CD8-positive, alpha-beta memory T cell (primary cell): ENCODE data around the gene GRIP1. TPM values are rescaled to one million over a fixed set of nuclear protein-coding genes. Genes with fewer than 3 reads are reported as not detected.

Experiments
- CTCF ChIA-PET: fragments of 350-600 bp; sonication (Branson Sonifier 250); formaldehyde crosslinking; loops from one replicate; lab custom pipeline; 2021; ENCODE audit warnings: antibody characterized with exemption; lab: Charles Lee
- POLR2A ChIA-PET: fragments of 350-600 bp; sonication (Branson Sonifier 250); formaldehyde crosslinking; loops from one replicate; lab custom pipeline; 2021; ENCODE audit warnings: antibody characterized with exemption; lab: Charles Lee
- DNase-seq, 5 donors: peaks; one replicate each; pipeline versions ENCODE4 v3.0.0 to v3.0.0-alpha.2; 2020 to 2022; ENCODE audit warnings: mixed read lengths in 1 of 5
- H3K27ac ChIP-seq: one replicate; pipeline ENCODE4 v1.7.0; 2013; ENCODE audit warnings: low read depth, mild to moderate bottlenecking, low read length, moderate library complexity
- H3K27me3 ChIP-seq: 2 replicates; pipeline ENCODE4 v1.7.0; 2013; ENCODE audit warnings: low read length, mild to moderate bottlenecking; ENCODE audit not compliant: insufficient read depth, poor library complexity, severe bottlenecking
- H3K36me3 ChIP-seq: 2 replicates; pipeline ENCODE4 v1.7.0; 2013; ENCODE audit warnings: mild to moderate bottlenecking, low read length, moderate library complexity; ENCODE audit not compliant: insufficient read depth
- H3K4me1 ChIP-seq: 2 replicates; pipeline ENCODE4 v1.7.0; 2013; ENCODE audit warnings: mild to moderate bottlenecking, low read length, moderate library complexity; ENCODE audit not compliant: insufficient read depth
- H3K4me3 ChIP-seq: 2 replicates; pipeline ENCODE4 v1.7.0; 2013; ENCODE audit warnings: mild to moderate bottlenecking, low read length
- H3K9me3 ChIP-seq: 2 replicates; pipeline ENCODE4 v1.7.0; 2013; ENCODE audit warnings: mild to moderate bottlenecking, low read length
- H3K27ac Mint-ChIP-seq, 8 donors: one replicate each; pipeline ENCODE4 v1.8.0; 2020 to 2021; ENCODE audit warnings: mixed read lengths in 8 of 8, mild to moderate bottlenecking in 6 of 8, inconsistent platforms in 3 of 8, moderate library complexity in 3 of 8
- H3K27me3 Mint-ChIP-seq, 2 donors: one replicate each; pipeline ENCODE4 v1.8.0; 2020 to 2021; ENCODE audit warnings: mixed read lengths in 2 of 2, mild to moderate bottlenecking in 1 of 2, moderate library complexity in 1 of 2
- H3K36me3 Mint-ChIP-seq, 3 donors: one replicate each; pipeline ENCODE4 v1.8.0; 2020 to 2021; ENCODE audit warnings: mixed read lengths in 3 of 3, inconsistent platforms in 1 of 3, mild to moderate bottlenecking in 1 of 3
- H3K4me1 Mint-ChIP-seq, 3 donors: one replicate each; pipeline ENCODE4 v1.8.0; 2020 to 2021; ENCODE audit warnings: mixed read lengths in 3 of 3, inconsistent platforms in 1 of 3, mild to moderate bottlenecking in 1 of 3
- H3K4me3 Mint-ChIP-seq, 7 donors: one replicate each; pipeline ENCODE4 v1.8.0; 2020 to 2021; ENCODE audit warnings: mixed read lengths in 7 of 7, mild to moderate bottlenecking in 6 of 7, moderate library complexity in 4 of 7, inconsistent platforms in 2 of 7
- H3K9me3 Mint-ChIP-seq, 5 donors: one replicate each; pipeline ENCODE4 v1.8.0; 2020 to 2022; ENCODE audit warnings: mixed read lengths in 5 of 5, mild to moderate bottlenecking in 3 of 5, moderate library complexity in 2 of 5, inconsistent platforms in 1 of 5
- polyA plus RNA-seq: library from polyadenylated mRNA; unstranded; fragments of 300-500 nt; fragmentation: Illumina TruSeq; gene quantifications from one replicate; pipeline ENCODE4 v1.2.3, GENCODE V29; 2021
- total RNA-seq, 2 experiments: library from RNA; stranded (reverse); gene quantifications; one replicate each; pipeline ENCODE4 v1.2.3, GENCODE V29; 2021

The GRIP1 gene
- total and polyA plus RNA-seq, 3 experiments from 2014 or later, result 0.31 to 1.5 (median 1.3) TPM

DNA sequence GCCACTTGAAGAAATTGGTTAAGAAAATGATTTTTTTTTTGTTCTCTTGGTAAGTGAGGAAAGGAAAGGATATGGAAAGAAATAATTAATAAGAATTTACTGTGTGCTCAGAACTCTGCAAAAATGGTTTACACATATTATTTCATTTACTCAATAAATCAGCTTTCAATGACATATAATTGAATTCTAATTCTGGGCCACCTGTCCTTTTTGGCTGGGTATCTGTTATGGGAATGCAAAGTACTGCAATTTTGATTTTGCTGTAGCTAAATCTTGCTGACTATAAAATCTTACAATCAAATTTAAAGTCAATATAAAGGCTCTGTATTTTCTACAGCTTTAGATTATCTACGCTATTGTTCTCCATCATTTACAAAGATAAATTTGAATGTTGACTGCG, 147.1 kb downstream of the GRIP1 start:
- Histone ChIP-seq H3K9me3 (no peaks in the 10 kb centered on the region), H3K4me3 (no peak overlapping the region), H3K4me1 (no peaks in the 10 kb centered on the region), H3K27me3 (no peaks in the 10 kb centered on the region), H3K36me3 (no peaks in the 10 kb centered on the region), H3K27ac (no peak overlapping the region)
- H3K36me3 Mint-ChIP-seq, result no peaks in the 10 kb centered on the region
- DNase-seq, result no peak
- H3K27ac Mint-ChIP-seq, result no peak overlapping the region
- peaks cover 0 to 9% (median 5%) of the 10 kb centered on the region in 5 donors for H3K9me3 Mint-ChIP-seq
- H3K4me3 Mint-ChIP-seq, result no peak overlapping the region
- H3K27me3 Mint-ChIP-seq, result peaks cover 0 to 7% of the 10 kb centered on the region in 2 donors
- H3K4me1 Mint-ChIP-seq, result no peaks in the 10 kb centered on the region
- ChIA-PET POLR2A (no interaction called here), CTCF (no interaction called here)

DNA sequence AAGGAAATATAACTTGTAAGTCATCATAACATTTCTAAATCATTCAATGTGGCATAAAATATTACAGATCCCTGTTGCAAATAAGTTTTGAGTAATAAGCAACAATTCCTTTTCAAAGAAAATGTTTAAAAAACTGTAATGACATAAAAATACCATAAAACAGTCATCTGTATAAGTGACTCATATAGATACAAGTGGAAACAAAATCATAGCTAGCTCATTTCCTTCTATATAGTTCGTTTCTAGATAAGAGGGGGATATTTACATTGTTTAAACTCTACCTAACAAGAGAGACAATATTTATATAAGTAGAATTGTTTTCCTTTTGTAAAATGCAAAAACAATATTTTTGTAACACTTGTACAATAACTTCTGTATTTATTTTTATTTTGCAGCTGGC, 148.9 kb downstream of the GRIP1 start:
- no peaks in the 10 kb centered on the region for H3K27me3 ChIP-seq
- H3K4me3 ChIP-seq, result no peak overlapping the region
- no peak for DNase-seq
- no peaks in the 10 kb centered on the region for H3K9me3 ChIP-seq
- H3K4me1 ChIP-seq, result no peaks in the 10 kb centered on the region
- ChIA-PET POLR2A (no interaction called here), CTCF (no interaction called here)
- no peak overlapping the region for H3K4me3 Mint-ChIP-seq
- H3K36me3 Mint-ChIP-seq, result no peaks in the 10 kb centered on the region
- H3K4me1 Mint-ChIP-seq, result no peaks in the 10 kb centered on the region
- H3K27ac ChIP-seq, result no peak overlapping the region
- H3K27me3 Mint-ChIP-seq, result peaks cover 0 to 7% of the 10 kb centered on the region in 2 donors
- peaks cover 0 to 10% (median 5%) of the 10 kb centered on the region in 5 donors for H3K9me3 Mint-ChIP-seq
- no peak overlapping the region for H3K27ac Mint-ChIP-seq
- H3K36me3 ChIP-seq, result no peaks in the 10 kb centered on the region

DNA sequence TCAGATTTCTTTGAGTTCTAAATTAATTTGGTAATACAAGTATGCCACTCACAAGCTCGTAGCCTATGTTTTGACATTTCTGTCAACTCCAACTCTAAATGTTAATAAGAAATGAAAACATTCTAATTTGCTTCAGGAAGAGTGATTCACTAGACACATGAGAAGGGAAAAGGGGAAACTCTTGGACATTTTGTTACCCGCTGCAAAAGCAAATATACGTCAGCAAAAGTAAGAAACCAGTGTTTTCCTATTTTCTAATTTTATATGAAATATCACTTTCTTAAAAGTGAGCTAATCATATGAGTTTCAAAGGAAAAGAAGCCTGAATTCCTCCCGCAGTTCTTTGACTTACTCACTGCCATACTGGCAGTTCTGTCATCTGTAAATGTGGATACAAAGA, 162.3 kb downstream of the GRIP1 start:
- Mint-ChIP-seq H3K27me3 (peaks cover 0 to 5% of the 10 kb centered on the region in 2 donors), H3K9me3 (peaks cover 0 to 3% (median under 1%) of the 10 kb centered on the region in 5 donors), H3K4me3 (no peak overlapping the region), H3K27ac (no peak overlapping the region), H3K4me1 (no peaks in the 10 kb centered on the region), H3K36me3 (no peaks in the 10 kb centered on the region)
- H3K4me1 ChIP-seq, result no peaks in the 10 kb centered on the region
- no peak for DNase-seq
- no peaks in the 10 kb centered on the region for H3K27me3 ChIP-seq
- ChIA-PET POLR2A (no interaction called here), CTCF (no interaction called here)
- no peak overlapping the region for H3K4me3 ChIP-seq
- no peaks in the 10 kb centered on the region for H3K36me3 ChIP-seq
- H3K9me3 ChIP-seq, result no peaks in the 10 kb centered on the region
- no peak overlapping the region for H3K27ac ChIP-seq

DNA sequence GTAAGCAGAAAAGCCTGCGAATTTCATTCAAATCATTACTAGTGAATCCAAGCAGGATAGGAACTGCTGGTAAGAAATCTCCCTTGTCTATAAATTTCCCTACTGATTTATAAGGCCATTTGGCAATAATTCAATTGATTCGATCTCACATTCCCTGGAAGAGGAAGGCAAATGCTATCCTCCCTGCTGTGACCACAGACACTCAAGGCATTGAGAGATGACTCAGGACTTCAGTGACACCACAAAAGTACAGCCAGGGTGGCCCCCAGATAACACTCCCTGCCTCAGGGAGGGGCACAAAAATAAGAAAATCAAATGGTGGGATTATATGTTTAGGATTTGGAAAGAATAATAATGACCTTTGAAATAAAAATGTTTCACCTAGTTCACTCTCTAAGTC, 162.7 kb downstream of the GRIP1 start:
- Histone ChIP-seq H3K4me1 (no peaks in the 10 kb centered on the region), H3K36me3 (no peaks in the 10 kb centered on the region), H3K27ac (no peak overlapping the region), H3K27me3 (no peaks in the 10 kb centered on the region), H3K4me3 (no peak overlapping the region), H3K9me3 (no peaks in the 10 kb centered on the region)
- peaks cover 0 to 5% of the 10 kb centered on the region in 2 donors for H3K27me3 Mint-ChIP-seq
- no peaks in the 10 kb centered on the region for H3K36me3 Mint-ChIP-seq
- H3K4me3 Mint-ChIP-seq, result no peak overlapping the region
- peaks cover 0 to 3% (median 0%) of the 10 kb centered on the region in 5 donors for H3K9me3 Mint-ChIP-seq
- H3K27ac Mint-ChIP-seq, result no peak overlapping the region
- CTCF ChIA-PET, result no interaction called here
- no peaks in the 10 kb centered on the region for H3K4me1 Mint-ChIP-seq
- POLR2A ChIA-PET, result no interaction called here
- DNase-seq, result no peak

DNA sequence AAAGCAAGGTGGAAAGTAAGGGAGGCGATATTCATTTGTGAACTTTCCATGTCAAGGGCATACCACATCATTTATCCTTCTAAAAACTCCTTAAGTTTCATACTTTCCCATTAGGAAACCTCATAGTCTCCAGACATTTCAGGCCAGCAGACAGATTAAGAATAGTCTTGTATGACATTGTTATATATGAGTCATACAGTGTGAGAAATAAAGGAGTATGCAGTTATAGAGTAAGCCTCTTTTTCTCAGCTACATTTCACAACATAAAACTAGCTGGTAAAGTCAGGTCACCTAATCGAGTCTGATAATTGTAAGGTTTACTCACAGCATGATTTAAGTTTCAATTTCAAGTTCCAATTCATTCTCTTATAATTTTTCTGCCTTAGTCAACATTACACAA, 164.3 kb downstream of the GRIP1 start:
- H3K4me1 Mint-ChIP-seq, result no peaks in the 10 kb centered on the region
- H3K4me1 ChIP-seq, result no peaks in the 10 kb centered on the region
- H3K4me3 Mint-ChIP-seq, result no peak overlapping the region
- DNase-seq, result no peak
- H3K9me3 ChIP-seq, result no peaks in the 10 kb centered on the region
- H3K4me3 ChIP-seq, result no peak overlapping the region
- ChIA-PET CTCF (no interaction called here), POLR2A (no interaction called here)
- H3K27ac Mint-ChIP-seq, result no peak overlapping the region
- H3K36me3 Mint-ChIP-seq, result no peaks in the 10 kb centered on the region
- peaks cover 0 to 8% of the 10 kb centered on the region in 2 donors for H3K27me3 Mint-ChIP-seq
- H3K9me3 Mint-ChIP-seq, result peaks cover 0 to 3% (median 0%) of the 10 kb centered on the region in 5 donors
- no peaks in the 10 kb centered on the region for H3K27me3 ChIP-seq
- no peaks in the 10 kb centered on the region for H3K36me3 ChIP-seq
- no peak overlapping the region for H3K27ac ChIP-seq

DNA sequence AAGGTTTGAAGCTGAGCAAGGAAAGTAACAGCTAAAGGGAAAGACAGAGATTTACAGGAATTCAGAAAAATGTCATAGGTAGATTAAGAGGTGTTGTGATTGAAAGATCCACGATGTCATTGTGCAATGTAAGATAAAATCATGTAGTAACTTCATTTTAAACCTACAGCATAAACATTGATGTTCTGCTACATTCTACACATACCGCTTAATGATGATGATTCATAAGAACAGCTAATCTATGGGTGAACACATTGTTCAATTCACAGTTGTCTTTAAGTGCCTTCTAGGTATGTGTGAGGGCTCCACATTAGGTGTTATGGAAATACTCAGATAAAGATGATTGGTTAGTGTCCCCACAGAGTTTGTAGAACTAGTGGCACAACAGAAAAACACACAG, 170.9 kb downstream of the GRIP1 start:
- H3K36me3 Mint-ChIP-seq, result no peaks in the 10 kb centered on the region
- Histone ChIP-seq H3K36me3 (no peaks in the 10 kb centered on the region), H3K4me1 (no peaks in the 10 kb centered on the region), H3K27ac (no peak overlapping the region), H3K4me3 (no peak overlapping the region), H3K9me3 (no peaks in the 10 kb centered on the region), H3K27me3 (no peaks in the 10 kb centered on the region)
- DNase-seq, result no peak
- ChIA-PET POLR2A (no interaction called here), CTCF (no interaction called here)
- no peaks in the 10 kb centered on the region for H3K4me1 Mint-ChIP-seq
- peaks cover 0 to 10% (median 2%) of the 10 kb centered on the region in 5 donors for H3K9me3 Mint-ChIP-seq
- no peak overlapping the region for H3K27ac Mint-ChIP-seq
- peaks cover 0 to 8% of the 10 kb centered on the region in 2 donors for H3K27me3 Mint-ChIP-seq
- no peak overlapping the region for H3K4me3 Mint-ChIP-seq

DNA sequence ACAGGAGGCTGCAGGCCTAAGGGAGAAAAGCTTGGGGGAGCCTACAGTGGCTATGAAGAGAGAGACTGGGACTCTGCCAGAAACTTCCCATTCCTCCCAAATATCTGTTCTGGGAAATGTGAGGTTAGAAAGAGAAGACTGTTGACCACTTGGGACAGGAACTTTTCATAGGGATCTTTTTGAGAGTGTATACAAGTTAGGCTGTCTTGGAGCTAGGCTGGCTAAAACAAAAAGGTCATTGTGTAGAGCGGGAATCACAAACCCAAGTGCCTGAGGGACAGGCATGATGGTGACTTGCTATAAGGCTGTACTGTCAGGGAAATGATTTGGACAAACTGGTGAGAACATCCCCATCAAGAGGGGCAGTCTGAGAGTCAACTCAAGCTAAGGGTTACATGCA, 175.1 kb downstream of the GRIP1 start:
- no peaks in the 10 kb centered on the region for H3K9me3 ChIP-seq
- Mint-ChIP-seq H3K4me1 (no peaks in the 10 kb centered on the region), H3K4me3 (no peak overlapping the region), H3K27ac (no peak overlapping the region), H3K9me3 (peaks cover 0 to 10% (median 0%) of the 10 kb centered on the region in 5 donors), H3K36me3 (no peaks in the 10 kb centered on the region), H3K27me3 (peaks cover 0 to 11% of the 10 kb centered on the region in 2 donors)
- no peaks in the 10 kb centered on the region for H3K27me3 ChIP-seq
- no peak for DNase-seq
- ChIA-PET POLR2A (no interaction called here), CTCF (no interaction called here)
- no peak overlapping the region for H3K4me3 ChIP-seq
- H3K4me1 ChIP-seq, result no peaks in the 10 kb centered on the region
- H3K27ac ChIP-seq, result no peak overlapping the region
- no peaks in the 10 kb centered on the region for H3K36me3 ChIP-seq

DNA sequence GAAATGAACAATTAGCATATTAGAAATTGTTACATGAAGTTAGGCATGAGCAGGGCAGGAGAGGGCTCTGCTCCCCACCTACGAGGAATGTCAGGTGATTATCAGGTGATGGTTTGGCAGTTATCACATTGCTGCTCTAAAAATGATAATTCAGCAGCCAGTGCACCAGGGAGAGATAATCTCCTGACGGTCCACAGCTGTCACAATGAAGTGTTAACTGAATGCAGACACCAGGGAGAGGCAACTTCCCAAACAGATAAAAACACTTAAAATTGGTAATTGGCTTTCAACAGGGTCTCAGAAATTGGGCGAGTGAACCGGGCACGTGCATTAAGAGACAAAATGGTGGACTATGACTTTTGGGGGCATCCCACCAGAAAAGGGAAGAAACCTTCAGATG, 176.0 kb downstream of the GRIP1 start:
- POLR2A ChIA-PET, result no interaction called here
- no peaks in the 10 kb centered on the region for H3K27me3 ChIP-seq
- H3K27ac ChIP-seq, result no peak overlapping the region
- peaks cover 0 to 10% (median 0%) of the 10 kb centered on the region in 5 donors for H3K9me3 Mint-ChIP-seq
- no peaks in the 10 kb centered on the region for H3K4me1 Mint-ChIP-seq
- H3K36me3 ChIP-seq, result no peaks in the 10 kb centered on the region
- CTCF ChIA-PET, result no interaction called here
- H3K4me3 Mint-ChIP-seq, result no peak overlapping the region
- H3K4me3 ChIP-seq, result no peak overlapping the region
- no peaks in the 10 kb centered on the region for H3K4me1 ChIP-seq
- no peaks in the 10 kb centered on the region for H3K9me3 ChIP-seq
- peaks cover 4 to 11% of the 10 kb centered on the region in 2 donors for H3K27me3 Mint-ChIP-seq
- no peak overlapping the region for H3K27ac Mint-ChIP-seq
- no peaks in the 10 kb centered on the region for H3K36me3 Mint-ChIP-seq
- no peak for DNase-seq

DNA sequence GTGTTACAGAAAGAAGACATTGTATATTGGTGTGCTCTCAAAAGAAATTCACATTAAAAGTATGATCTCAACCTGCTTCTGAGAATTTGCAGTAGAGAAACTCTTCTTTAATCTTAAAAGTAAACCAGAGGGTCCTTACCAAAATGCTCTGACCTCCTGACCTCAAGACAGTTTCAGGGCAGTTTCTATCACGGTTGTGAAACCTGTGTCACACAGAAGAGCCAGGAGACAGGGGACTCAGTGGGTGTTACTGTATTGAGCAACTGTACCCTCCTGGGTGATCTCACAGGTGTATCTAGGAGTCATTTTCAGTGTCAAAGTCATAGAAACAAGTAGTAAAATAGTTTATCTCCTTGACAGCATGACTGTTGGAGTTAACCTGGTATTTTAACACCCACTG, 178.0 kb downstream of the GRIP1 start:
- Mint-ChIP-seq H3K36me3 (no peaks in the 10 kb centered on the region), H3K4me3 (no peak overlapping the region), H3K27me3 (peaks cover 16 to 17% of the 10 kb centered on the region in 2 donors), H3K9me3 (peaks cover 0 to 5% (median 0%) of the 10 kb centered on the region in 5 donors), H3K4me1 (no peaks in the 10 kb centered on the region), H3K27ac (no peak overlapping the region)
- ChIA-PET POLR2A (no interaction called here), CTCF (no interaction called here)
- Histone ChIP-seq H3K27ac (no peak overlapping the region), H3K27me3 (no peaks in the 10 kb centered on the region), H3K4me3 (no peak overlapping the region), H3K4me1 (no peaks in the 10 kb centered on the region), H3K9me3 (no peaks in the 10 kb centered on the region), H3K36me3 (no peaks in the 10 kb centered on the region)
- DNase-seq, result no peak
